A549 (cell line): Measurements from ENCODE around the gene POLR1E.
"Not testable (repeated sequence)": the region's sequence is repeated elsewhere in the genome, so short reads cannot be mapped to it uniquely, and the experiment has no call there.

Experiments used
- BHLHE40 ChIP-seq: IDR thresholded peaks from 2 replicates; pipeline ENCODE4 v1.6.1; 2012; ENCODE audit warnings: low read depth, low read length, inconsistent platforms
- HMGXB4 ChIP-seq: fragments of 250-450 bp; sonication (Bioruptor Pico); IDR thresholded peaks from 2 replicates; pipeline ENCODE4 v1.5.0; 2021; ENCODE audit warnings: mild to moderate bottlenecking, moderate library complexity, borderline replicate concordance
- KDM5A ChIP-seq: fragments of 200-600 bp; sonication (generic); IDR thresholded peaks from 2 replicates; pipeline ENCODE4 v1.6.1; 2016; ENCODE audit warnings: antibody characterized with exemption, mild to moderate bottlenecking
- POLR2A ChIP-seq: IDR thresholded peaks from 2 replicates; pipeline ENCODE4 v1.6.1; 2012; ENCODE audit warnings: mild to moderate bottlenecking, low read length
- TF ChIP-seq, protein P1 (sequence below): IDR thresholded peaks from 2 replicates; pipeline ENCODE4 v1.6.1; 2012
- TF ChIP-seq, protein P2 (sequence below): IDR thresholded peaks from 2 replicates; pipeline ENCODE4 v1.6.1; 2012; ENCODE audit warnings: low read depth, borderline replicate concordance
- TF ChIP-seq, protein P3 (sequence below): fragments of >200 bp; sonication (Bioruptor Twin); formaldehyde crosslinking; IDR thresholded peaks from 3 replicates; pipeline ENCODE4 v1.5.1; 2016

- not testable (repeated sequence) for TF ChIP-seq POLR2A, KDM5A, BHLHE40, HMGXB4
- TF ChIP-seq, protein P1, sequence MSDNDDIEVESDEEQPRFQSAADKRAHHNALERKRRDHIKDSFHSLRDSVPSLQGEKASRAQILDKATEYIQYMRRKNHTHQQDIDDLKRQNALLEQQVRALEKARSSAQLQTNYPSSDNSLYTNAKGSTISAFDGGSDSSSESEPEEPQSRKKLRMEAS, result not testable (repeated sequence)
- TF ChIP-seq, protein P2, sequence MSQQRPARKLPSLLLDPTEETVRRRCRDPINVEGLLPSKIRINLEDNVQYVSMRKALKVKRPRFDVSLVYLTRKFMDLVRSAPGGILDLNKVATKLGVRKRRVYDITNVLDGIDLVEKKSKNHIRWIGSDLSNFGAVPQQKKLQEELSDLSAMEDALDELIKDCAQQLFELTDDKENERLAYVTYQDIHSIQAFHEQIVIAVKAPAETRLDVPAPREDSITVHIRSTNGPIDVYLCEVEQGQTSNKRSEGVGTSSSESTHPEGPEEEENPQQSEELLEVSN, result not testable (repeated sequence)
- TF ChIP-seq, protein P3, sequence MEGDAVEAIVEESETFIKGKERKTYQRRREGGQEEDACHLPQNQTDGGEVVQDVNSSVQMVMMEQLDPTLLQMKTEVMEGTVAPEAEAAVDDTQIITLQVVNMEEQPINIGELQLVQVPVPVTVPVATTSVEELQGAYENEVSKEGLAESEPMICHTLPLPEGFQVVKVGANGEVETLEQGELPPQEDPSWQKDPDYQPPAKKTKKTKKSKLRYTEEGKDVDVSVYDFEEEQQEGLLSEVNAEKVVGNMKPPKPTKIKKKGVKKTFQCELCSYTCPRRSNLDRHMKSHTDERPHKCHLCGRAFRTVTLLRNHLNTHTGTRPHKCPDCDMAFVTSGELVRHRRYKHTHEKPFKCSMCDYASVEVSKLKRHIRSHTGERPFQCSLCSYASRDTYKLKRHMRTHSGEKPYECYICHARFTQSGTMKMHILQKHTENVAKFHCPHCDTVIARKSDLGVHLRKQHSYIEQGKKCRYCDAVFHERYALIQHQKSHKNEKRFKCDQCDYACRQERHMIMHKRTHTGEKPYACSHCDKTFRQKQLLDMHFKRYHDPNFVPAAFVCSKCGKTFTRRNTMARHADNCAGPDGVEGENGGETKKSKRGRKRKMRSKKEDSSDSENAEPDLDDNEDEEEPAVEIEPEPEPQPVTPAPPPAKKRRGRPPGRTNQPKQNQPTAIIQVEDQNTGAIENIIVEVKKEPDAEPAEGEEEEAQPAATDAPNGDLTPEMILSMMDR, result not testable (repeated sequence)
Measured at GRCh38 chr9:37477987-37478619, 7.6 kb upstream of the POLR1E start.
